A172 (cell line): Measurements from ENCODE around the gene ADAP1. TPM values are rescaled to one million over a fixed set of nuclear protein-coding genes. Genes with fewer than 3 reads are reported as not detected.
"Not testable (repeated sequence)": the region's sequence is repeated elsewhere in the genome, so short reads cannot be mapped to it uniquely, and the experiment has no call there.

Experiments
- DNase-seq: peaks from one replicate; pipeline ENCODE4 v3.0.0-alpha.2; 2015; ENCODE audit warnings: low spot score
- total RNA-seq: library from RNA; depleted of rRNA; stranded (reverse); fragments of >200 nt; shearing (Covaris generic); gene quantifications from 2 replicates; pipeline ENCODE4 v1.2.3, GENCODE V29; 2014

ADAP1 gene
- total RNA-seq, 1 experiment from 2014 or later: 46.8 TPM

DNA sequence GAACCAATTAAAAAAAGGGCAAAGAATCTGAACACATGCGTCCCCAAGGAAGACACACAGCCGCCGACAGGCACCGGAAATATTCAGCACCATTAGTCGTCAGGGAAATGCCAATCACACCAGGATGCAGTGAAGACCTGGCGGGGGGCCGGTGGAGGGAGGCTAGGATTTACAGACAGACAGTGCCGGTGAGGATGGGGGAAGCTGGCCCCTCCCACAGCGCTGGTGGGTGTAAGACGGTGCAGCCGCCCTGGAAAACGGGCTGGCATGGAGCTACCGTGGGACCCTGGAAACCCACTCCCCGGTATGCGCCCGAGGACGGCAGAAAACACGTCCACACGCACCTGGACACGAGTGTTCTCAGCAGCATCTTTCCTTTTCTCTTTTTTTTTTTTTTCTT is 4.8 kb upstream of the ADAP1 start:
- no peak for DNase-seq

DNA sequence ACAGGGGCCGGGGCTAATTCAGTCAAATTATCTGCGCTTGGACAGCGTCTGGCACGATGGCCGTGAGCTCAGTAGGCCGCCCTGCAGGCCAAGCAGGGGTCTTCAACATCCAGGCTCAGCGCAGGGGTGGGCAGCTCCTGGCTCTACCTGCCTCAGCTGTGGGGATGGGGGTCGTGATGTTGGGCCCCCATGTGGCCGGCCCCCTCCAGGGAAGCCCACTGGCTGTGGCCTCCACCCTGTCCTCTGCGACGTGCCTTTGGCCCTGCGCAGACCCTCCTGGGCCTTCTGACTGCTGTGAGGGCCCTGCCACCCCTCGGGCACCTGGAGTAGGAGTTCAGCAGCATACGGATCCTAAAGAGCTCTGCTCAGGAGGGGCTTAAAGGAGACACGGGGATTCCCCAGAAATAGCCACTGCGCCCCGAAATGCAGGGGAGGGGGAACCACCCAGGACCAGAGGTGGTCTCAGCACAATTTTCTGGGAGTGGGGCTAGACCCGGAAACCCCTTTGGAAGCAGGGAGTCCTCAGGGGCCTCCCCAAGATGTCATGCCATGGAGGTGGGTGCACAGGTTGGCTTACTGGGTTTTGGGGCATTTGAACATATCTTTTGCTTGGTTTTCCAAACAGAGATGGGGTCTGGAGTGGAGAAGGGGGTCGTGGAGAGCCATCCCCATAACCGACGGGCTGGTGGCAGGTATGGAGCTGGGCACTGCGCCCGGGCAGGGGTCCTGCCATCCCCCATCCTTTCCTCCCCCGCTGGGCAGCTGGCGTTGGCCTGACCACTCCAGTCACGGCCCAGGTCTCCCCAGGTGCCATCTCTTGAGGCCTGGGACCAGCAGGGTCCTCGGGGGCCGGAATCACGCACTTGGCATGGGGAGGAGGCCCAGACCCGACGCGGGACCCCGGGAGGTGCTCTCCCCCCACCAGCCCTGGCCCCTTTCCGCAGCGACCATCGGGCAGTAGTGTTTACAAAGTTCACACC is 4.0 kb upstream of the ADAP1 start:
- DNase-seq: no peak

DNA sequence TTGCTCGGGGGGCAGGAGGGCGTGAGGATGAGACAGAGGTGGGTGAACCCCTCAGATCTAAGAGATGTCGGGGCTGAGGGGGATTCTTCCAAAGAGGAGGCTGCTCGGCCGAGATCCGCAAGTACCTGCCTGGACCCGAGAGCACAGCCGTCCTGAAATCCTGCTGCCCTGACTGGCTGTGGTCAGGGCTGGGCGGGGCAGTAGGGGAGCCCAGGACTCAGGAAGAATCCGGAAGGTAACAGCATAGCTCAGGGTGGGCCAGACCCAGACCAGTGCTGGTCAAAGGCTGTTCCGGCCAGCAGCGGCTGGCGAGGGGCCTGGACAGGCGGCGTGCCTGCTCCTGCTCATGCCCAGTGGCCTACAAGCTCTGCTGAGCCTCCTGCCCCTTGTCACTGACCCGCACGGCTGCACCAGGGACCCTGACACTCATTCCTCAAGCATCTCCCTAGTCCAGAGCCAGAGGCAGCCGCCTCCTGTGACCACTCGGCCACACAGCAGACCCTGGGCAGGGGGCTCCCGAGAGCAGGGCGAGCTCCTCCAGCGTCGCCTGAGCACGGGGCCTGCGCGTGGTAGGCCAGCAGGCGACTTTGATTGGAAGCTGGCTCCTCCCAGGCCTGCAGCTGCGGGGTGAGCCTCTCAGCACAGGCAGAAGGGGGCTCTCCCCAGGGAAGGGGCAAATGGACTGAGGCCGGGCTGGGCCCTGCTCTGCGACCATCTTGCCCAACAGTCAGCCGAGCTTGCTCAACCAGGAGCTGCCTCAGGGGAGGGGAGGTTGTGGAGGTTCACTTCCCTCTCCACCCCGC is 3.1 kb upstream of the ADAP1 start:
- DNase-seq: no peak

- DNase-seq: no peak
Measured at GRCh38 chr7:956031-956430, 1.6 kb upstream of the ADAP1 start.

DNA sequence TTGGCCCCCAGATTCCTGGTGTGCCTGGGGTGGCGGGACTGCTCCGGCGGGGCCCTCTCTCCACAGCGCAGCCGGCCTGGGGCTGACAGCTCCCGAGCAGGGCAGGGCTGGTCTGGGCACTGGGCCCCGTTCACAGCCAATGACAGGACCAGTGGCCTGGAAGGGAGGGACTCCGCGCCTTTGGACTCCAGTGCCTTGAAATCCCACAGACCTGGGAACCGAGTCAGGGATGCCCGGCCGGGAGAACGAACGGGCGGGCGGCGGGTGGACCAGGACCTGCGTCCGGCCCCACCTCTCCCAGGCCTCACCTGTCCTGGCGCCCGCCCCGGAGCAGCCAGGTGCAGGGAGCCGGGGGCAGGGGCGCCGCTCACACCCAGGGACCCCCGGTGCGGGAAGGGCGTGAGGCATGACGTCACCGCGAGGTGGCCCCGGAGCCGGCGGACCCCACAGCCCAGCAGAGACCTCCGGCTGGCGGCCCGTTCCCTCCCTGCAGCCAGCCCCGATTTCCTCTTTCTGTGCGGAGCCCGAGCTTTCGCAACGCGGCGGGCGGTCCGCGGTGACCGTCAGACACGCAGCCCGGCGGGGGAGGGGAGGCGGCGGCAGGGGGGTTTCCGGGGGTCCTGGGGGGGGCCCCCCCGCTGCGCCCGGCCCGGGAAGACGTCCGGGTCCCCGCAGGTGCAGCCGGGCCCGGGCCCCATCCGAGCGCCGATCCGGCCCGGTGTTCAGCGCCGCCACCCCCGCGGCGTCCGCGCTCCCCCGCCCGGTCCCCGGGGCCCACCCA is 743 bp downstream of the ADAP1 start:
- no peak for DNase-seq

DNA sequence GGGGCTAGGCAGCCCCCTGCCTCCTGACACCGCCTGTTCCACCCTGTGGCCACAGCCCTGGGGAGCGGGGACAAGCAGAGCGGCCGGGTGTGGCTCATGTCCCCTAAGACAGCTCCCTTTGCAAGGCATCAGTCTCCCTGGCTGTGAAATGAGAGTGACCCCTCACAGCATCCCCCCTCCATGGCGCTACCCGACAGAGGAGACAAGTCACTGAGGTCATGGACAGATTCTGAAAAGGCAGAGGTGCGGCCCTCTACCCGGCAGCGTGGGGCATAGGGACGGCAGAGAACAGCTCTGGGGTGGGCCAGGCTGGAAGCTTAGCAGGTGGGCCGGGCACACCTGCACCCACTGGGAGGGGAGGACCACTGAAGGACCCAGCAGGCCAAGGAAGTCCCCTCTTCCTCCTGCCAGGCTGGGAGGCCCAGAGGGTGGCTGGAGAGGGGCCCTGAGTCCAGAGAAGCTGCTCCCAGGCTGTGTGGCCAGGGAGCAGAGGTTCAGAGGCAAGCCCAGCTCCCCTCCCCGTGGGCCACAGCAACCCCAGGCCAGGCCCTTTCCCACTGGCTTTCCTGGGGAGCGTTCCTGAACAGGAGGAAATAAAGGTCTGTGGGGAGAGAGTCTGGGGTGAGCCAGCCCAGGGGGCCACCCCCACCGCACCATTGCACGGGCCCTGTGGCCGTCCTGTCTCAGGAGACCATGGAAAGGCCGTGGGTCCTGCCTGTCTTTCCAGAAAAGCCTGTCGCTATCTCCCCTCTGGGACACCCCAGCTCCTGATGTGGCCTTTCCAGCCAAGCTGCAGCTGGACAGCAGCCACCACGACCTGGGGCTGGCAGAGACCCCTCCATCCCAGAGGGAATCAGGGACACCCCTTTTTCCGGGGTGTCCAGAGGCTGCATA is 1.7 kb downstream of the ADAP1 start:
- no peak for DNase-seq

- DNase-seq: no peak
Measured at GRCh38 chr7:951881-952547, 2.5 kb downstream of the ADAP1 start.

DNA sequence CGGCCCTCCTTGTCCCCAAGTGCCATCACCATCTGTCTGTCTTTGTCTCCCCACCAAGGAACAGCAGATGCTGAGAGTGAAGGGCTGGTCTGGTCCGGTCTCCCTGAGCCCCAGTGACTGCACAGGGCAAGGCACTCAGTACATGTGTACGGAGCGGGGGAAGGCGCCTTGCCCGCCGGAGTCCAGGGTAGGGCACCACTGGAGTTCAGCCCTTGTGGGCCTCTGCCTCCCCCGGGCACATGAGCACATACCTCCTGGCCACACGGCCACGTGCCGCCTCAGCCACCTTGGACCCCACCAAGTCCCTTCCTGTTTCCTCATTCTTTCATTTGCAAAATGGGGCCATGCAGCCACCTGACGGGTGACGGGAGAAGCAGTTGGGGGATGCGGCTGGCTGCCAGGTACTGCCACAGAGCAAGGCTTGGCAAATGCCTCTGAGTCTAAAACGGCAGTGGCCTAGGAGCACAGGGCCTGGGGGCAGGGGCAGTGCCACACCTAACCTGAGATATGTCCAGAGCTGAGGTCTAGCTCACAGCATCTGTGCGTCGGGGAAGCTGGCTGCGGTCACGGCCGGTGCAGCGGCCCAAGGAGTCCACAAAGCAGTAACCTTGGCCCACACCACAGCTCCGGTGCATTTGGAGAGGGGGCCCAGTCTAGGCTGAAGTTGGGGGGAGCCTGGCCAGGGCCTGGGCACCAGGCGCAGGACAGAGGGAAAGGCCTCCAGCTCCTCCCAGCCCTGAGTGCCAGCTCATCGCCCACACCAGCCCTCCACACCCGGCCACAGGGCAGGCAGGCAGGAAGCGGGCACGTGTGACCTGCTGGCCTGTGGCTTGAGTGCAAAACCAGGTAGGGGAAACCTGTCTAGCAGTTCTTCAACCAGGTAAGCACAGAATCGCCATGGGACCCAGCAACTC is 5.2 kb downstream of the ADAP1 start:
- DNase-seq: no peak

GRCh38 chr7:947391-948210 is 6.9 kb downstream of the ADAP1 start:
- no peak for DNase-seq

GRCh38 chr7:946256-946996 is 8.1 kb downstream of the ADAP1 start:
- DNase-seq: no peak

DNA sequence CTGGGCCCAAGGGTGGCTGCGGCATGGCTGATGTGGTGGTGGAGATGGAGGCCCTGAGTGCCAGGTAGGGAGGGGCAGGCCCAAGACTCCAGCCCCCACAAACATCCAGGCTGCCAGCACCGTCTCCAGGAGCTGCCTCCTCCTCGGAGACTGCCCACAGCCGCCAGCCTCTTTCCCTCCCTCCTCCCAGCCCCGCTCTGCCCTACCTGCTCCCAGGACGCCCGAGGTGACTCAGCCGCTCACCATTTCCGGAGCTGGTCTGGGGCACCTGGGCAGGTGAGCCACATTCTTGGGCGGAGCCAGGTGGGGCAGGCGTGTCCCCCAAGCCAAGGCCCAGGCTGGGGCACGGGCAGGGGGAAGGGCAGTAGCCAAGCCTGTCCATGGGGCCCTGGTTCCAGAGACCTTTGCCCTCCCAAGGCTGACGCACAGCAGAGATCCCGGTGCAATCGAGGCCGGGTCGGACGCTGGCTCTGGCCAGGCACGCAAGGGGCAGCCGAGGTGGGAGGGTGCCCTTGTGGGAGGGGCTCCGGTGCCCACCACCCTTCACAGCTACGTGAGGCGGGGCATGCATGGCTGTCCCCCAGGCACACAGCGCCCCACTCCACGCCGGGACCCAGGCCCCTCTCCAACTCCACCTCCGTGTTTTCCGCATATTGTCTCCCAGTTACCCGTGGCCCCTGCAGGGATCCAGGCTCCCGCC is 8.8 kb downstream of the ADAP1 start:
- no peak for DNase-seq

GRCh38 chr7:945147-945555 is 9.3 kb downstream of the ADAP1 start:
- no peak for DNase-seq

GRCh38 chr7:944744-945143 is 9.7 kb downstream of the ADAP1 start:
- DNase-seq: no peak

GRCh38 chr7:943793-944192 is 10.7 kb downstream of the ADAP1 start:
- DNase-seq: not testable (repeated sequence)

DNA sequence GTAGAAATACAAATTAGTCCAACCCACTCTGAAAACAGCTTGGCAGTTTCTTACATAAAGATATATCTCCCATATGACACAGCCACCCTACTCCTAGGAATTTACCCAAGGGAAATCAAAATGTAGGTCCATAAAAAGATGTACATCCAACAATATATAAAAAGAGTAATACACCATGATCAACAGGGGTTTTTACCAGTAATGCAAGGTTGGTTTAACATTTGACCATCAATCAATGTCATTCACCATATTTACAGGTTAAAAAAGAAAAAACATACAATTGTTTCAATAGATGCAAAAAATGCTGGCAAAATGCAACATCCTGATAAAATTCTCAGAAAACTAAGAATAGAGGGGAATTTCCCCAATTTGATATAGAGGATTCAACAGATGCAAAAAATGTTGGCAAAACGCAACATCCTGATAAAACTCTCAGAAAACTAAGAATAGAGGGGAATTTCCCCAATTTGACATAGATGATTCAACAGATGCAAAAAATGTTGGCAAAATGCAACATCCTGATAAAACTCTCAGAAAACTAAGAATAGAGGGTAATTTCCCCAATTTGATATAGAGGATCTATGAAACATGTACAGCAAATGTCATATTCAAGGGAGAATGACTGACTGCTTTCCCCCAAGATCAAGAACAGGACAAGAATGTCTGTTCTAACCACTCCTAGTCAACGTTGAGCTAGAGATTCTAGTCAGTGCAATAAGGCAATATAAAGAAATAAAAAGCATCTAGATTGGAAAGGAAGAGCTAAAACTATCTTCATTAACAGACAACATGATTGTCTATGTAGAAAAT is 13.7 kb downstream of the ADAP1 start:
- DNase-seq: no peak

DNA sequence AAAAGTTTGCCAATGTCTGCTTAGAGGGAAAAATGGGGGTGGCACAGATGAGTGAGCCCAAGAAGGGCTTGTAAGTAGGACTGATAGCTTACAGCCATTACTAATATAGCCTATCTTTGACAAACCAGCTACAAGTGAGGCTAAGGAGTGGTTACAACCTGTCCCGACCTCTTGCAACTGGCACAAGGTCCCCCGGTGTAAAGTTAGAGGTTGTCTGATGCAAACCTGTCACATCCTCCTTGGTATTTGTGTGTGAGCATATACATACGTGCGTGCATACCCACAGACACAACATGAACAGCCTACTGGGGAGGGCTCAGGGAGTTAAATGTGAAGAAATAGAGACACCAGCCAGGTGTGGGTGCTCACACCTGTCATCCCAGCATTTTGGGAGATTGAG is 14.6 kb downstream of the ADAP1 start:
- DNase-seq: no peak
